CD4-positive, alpha-beta T cell treated with Interleukin-4 for 1 hour (primary cell): Measurements from ENCODE around the gene ATP6V0C.
"Not testable (repeated sequence)": the region's sequence is repeated elsewhere in the genome, so short reads cannot be mapped to it uniquely, and the experiment has no call there.

Experiments used
- DNase-seq, 2 donors: peaks; one replicate each; pipeline ENCODE4 v3.0.0-alpha.2; 2020 to 2022

The ATP6V0C gene

GRCh38 chr16:2529961-2530628, 16.3 kb downstream of the ATP6V0C start:
- DNase-seq = no peak

GRCh38 chr16:2530629-2531318, 17.0 kb downstream of the ATP6V0C start:
- no peak for DNase-seq

GRCh38 chr16:2531371-2531695, 17.6 kb downstream of the ATP6V0C start, which contains the start of gene CEMP1:
TSS of gene CEMP1 (minus strand) at chr16:2531408. CDS start at chr16:2531073, 335 bp downstream.
- no peak for DNase-seq

GRCh38 chr16:2531696-2532493, 18.1 kb downstream of the ATP6V0C start:
- DNase-seq = peak; percentile 97

GRCh38 chr16:2532494-2533141, 18.9 kb downstream of the ATP6V0C start:
- peak; percentile 78 to 79 for DNase-seq

- DNase-seq = not testable (repeated sequence)
Measured at GRCh38 chr16:2533142-2533755, 19.5 kb downstream of the ATP6V0C start.

GRCh38 chr16:2533912-2534311, 20.2 kb downstream of the ATP6V0C start:
- no peak for DNase-seq

GRCh38 chr16:2534335-2534734, 20.6 kb downstream of the ATP6V0C start:
- not testable (repeated sequence) for DNase-seq

- DNase-seq = peak in 1 of 2 donors; percentile 51
Measured at GRCh38 chr16:2535625-2536013, 21.9 kb downstream of the ATP6V0C start.

GRCh38 chr16:2537451-2538379, 24.0 kb downstream of the ATP6V0C start, which contains the start of gene PDPK1:
TSS of gene PDPK1 (plus strand) at chr16:2538021. CDS start at chr16:2538113, 92 bp downstream.
- peak; percentile 96 for DNase-seq

GRCh38 chr16:2539192-2539844, 25.6 kb downstream of the ATP6V0C start:
- not testable (repeated sequence) for DNase-seq

GRCh38 chr16:2539845-2540458, 26.2 kb downstream of the ATP6V0C start:
- DNase-seq = peak; percentile 43 to 49

- DNase-seq = peak in 1 of 2 donors; percentile 53
Measured at GRCh38 chr16:2540912-2541311, 27.2 kb downstream of the ATP6V0C start.

GRCh38 chr16:2541409-2541808, 27.7 kb downstream of the ATP6V0C start:
- not testable (repeated sequence) for DNase-seq

GRCh38 chr16:2543771-2544170, 30.0 kb downstream of the ATP6V0C start:
- DNase-seq = not testable (repeated sequence)

GRCh38 chr16:2550283-2550878, 36.6 kb downstream of the ATP6V0C start:
- not testable (repeated sequence) for DNase-seq

GRCh38 chr16:2551420-2551889, 37.7 kb downstream of the ATP6V0C start:
- DNase-seq = not testable (repeated sequence)

- DNase-seq = not testable (repeated sequence)
Measured at GRCh38 chr16:2554709-2555425, 41.1 kb downstream of the ATP6V0C start.

GRCh38 chr16:2557150-2557549, 43.4 kb downstream of the ATP6V0C start:
- DNase-seq = not testable (repeated sequence)
